ENCODE data around the gene WDR37.

GRCh38 chr10:1068380-1069361, 12.5 kb downstream of the WDR37 start:
- TF ChIP-seq CTCF (IDR thresholded peaks at IDR 0.05) (no peak), POLR2A (IDR thresholded peaks at IDR 0.05) (no peak)
